GM19372 (cell line): Measurements from ENCODE around the gene BLTP3A.
"Not testable (repeated sequence)": the region's sequence is repeated elsewhere in the genome, so short reads cannot be mapped to it uniquely, and the experiment has no call there.

Experiments used
- ATAC-seq: cut with Tn5 transposase; IDR thresholded peaks from one replicate; pipeline ENCODE4 v1.9.1; 2021; ENCODE audit warnings: mild to moderate bottlenecking, low read depth, moderate library complexity; ENCODE audit not compliant: unreplicated experiment

Gene BLTP3A

DNA sequence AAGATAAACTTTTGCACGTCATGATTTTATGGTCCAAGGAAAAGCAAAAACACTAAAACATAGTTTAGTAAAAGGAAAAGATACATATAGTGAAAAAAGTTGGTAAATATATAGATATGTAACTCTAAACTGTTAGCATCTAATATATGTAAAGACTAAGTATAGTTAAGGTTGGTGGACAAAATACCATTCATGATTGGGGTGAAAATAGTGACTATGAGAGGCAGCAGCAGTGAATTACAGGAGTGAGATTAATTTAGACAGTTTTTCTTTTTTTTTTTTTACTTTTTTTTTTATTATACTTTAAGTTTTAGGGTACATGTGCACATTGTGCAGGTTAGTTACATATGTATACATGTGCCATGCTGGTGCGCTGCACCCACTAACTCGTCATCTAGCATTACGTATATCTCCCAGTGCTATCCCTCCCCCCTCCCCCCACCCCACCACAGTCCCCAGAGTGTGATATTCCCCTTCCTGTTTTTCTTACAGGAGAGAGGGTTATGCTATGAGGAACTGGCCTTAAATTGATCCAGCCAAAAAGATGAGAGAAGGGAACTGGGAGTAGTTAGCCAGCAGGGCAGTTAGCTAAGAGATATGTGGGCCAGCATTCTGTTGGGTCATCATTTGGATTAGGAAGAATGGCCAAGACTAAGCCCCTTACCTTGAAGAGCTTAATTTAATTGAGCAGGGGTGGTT is 27.1 kb downstream of the BLTP3A start:
- ATAC-seq, result not testable (repeated sequence)

DNA sequence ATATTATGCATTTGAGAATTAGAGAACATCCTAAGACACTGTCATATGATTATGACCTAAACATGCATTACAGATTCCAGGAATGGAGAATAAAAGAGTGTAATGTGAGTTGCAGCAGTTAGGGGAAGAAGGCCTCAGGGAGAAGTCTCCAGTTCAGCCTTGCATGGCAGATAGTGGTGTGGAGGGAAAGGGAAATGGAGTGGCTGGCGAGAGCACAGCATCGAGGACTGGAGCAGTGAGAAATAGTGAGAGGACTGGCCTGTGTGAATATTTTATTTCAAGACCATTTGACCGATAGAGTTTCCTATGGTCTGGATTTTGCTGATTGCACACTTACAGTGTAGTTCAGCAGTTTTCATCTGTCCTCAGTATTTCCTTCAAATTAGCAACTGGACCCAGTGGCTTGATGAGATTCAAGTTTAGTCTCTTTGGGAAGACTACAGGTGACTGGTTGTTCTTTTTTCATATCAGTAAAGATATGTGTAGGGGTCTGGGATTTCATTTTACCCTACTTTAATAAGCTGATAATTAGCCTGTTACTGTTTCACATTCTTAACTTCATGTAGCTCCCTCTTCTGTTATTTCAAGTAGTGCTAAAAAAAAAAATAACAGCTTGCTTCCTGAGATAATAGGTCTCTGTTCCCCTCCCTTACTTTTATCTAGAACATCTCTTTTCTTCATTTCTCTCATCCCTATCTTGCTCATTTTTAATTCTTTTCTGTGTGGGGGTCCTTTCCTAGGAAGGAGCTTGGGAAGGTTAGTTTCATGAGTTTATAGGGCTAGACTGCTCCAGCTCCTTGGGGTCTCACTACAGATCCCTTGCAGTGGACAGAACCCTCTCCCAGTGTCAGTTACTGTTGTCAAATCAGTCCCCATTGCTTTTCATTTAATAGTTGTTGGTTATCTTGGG is 27.9 kb downstream of the BLTP3A start:
- ATAC-seq, result no peak

DNA sequence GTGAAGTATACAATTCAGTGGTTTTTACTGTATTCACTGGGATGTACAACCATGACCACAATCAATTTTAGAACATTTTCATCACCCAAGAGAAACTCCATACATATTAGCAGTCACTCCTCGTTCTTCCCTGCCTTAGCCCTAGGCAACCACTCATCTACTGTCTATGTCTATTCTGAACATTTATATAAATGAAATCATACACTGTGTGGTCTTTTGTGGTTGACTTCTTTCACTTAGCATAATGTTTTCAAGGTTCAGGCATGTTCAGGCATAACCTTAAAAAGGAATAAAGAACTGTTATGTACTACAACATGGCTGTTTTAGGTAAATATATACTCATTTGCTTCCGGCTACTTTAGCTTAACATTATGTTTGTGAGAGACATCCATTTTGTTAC is 37.3 kb downstream of the BLTP3A start:
- ATAC-seq, result no peak

- no peak for ATAC-seq
These were observed 41.1 kb downstream of the BLTP3A start for GRCh38 chr6:34832942-34833341.

DNA sequence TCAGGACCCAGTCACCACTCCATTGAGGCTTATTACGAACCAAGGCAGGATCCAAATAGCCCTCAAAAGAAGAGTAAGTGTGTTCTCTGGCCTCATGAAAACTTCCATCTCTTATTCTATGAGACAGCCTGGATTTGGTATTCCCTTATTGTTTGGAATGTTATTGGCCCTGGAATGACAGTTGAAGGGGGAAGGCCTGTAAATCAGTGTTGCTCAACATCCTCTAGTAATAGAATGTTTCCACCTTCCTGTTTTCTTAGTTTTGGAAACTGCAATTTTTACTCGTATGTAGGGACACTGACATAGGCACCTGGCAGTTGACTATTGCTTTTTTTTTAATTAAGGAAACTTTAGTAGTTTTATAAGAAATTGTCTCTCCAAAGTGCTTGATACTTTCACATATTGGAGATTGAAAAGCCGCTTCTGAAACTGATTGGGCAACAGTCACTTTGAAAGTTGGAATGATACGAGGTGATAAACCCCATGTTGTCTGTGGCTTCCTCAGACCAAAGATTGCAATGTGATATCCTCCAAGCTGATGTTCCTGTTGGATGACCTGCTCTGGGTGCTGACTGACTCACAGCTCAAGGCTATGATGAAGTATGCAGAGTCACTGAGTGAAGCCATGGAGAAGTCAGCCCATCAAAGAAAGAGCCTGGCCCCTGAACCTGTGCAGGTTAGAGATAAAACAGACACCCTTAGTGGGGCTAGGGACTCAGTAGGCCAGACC is 43.1 kb downstream of the BLTP3A start:
- ATAC-seq, result no peak

DNA sequence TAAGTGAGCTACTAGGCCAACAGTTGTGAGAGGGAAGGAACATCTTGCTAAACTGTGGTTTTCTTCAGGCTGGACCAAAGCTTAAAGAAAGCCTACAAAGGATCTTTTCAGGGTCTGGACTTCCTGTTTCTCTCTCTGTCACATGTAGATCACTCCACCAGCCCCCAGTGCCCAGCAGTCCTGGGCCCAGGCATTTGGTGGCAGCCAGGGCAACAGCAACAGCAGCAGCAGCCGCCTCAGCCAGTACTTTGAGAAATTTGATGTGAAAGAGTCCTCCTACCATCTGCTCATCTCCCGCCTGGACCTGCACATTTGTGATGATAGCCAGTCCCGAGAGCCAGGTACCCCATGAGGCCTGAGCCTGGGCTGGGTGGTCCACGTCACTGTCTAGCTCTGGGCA is 44.1 kb downstream of the BLTP3A start:
- no peak for ATAC-seq

- no peak for ATAC-seq
These were observed 44.6 kb downstream of the BLTP3A start for GRCh38 chr6:34836451-34836850.

DNA sequence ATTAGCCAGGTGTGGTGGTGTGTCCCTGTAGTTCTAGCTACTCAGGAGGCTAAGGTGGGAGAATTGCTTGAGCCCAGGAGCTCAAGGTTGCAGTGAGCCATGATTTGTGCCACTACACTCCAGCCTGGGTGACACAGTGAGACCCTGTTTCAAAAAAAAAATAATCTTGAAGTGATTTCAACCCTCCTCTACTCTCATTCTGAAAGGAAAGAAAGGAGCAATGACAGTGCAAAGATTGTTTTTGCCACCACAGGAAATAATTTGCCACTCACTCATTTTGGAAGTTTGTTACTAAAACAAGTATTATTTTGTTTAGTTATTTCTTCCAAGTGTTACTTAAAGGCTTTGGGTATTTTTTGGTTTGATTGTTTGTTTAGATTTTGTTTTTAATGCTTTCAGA is 45.6 kb downstream of the BLTP3A start:
- no peak for ATAC-seq

DNA sequence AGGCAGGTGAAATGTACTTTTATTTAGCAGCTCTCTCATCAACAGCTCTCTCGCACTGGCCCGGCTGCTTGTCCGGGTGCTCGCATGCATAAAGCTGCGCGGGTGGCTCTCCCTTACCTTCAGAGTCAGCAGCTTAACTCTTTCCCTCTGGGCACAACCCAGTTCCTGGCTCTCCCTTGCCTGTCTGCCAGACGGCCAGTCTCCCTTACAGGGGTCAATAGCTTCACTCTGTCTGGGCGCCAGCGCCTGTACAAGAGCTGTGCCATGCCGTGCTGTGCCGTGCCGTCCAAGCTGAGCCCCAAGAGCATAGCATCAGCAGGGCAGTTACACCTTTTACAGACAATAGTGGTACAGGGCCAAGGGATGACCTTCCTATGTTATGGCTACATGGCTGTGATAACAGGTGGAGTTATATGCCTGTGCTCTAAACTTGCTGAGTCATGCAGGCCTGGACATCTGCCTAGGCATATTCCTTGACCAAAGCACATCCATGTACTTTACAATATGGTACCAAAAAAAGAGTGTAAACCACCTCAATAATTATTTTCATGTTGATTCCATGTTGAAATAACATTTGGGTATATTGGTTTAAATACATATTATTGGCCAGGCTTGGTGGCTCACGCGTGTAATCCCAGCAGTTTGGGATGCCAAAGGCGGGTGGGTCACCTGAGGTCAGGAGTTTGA is 47.9 kb downstream of the BLTP3A start:
- no peak for ATAC-seq
